HPDE6-E6E7 (cell line): ENCODE data around the gene ROS1.
"Not testable (repeated sequence)": the region's sequence is repeated elsewhere in the genome, so short reads cannot be mapped to it uniquely, and the experiment has no call there.

ENCODE experiments used
- DNase-seq: peaks from one replicate; pipeline ENCODE4 v3.0.0; 2011; ENCODE audit warnings: missing footprints; ENCODE audit errors: extremely low spot score

The ROS1 gene

GRCh38 chr6:117425431-117426153 is at the start of gene ROS1:
Gene ROS1 (minus strand): TSS chr6:117425942. CDS start chr6:117425656, 286 bp downstream.
- DNase-seq = no peak

GRCh38 chr6:117473401-117473800 is 47.7 kb upstream of the ROS1 start:
- no peak for DNase-seq

- no peak for DNase-seq
These were observed 46.9 kb upstream of the ROS1 start for GRCh38 chr6:117472667-117473066.

GRCh38 chr6:117469791-117470190 is 44.0 kb upstream of the ROS1 start:
- DNase-seq = no peak

GRCh38 chr6:117469356-117469755 is 43.6 kb upstream of the ROS1 start:
- no peak for DNase-seq

- DNase-seq = not testable (repeated sequence)
These were observed 42.8 kb upstream of the ROS1 start for GRCh38 chr6:117468527-117468926.

GRCh38 chr6:117467876-117468275 is 42.1 kb upstream of the ROS1 start:
- no peak for DNase-seq

GRCh38 chr6:117465691-117466090 is 39.9 kb upstream of the ROS1 start:
- DNase-seq = no peak

GRCh38 chr6:117464700-117465099 is 39.0 kb upstream of the ROS1 start:
- DNase-seq = no peak

- DNase-seq = peak; percentile 73
These were observed 38.3 kb upstream of the ROS1 start for GRCh38 chr6:117463762-117464665.

GRCh38 chr6:117459204-117459944 is 33.6 kb upstream of the ROS1 start:
- DNase-seq = no peak

- no peak for DNase-seq
These were observed 31.3 kb upstream of the ROS1 start for GRCh38 chr6:117456998-117457397.

- no peak for DNase-seq
These were observed 30.5 kb upstream of the ROS1 start for GRCh38 chr6:117456250-117456649.

- DNase-seq = no peak
These were observed 25.9 kb upstream of the ROS1 start for GRCh38 chr6:117451671-117452070.

GRCh38 chr6:117449549-117450439 is 24.1 kb upstream of the ROS1 start:
- no peak for DNase-seq

- peak; percentile 32 for DNase-seq
These were observed 23.2 kb upstream of the ROS1 start for GRCh38 chr6:117448732-117449485.

GRCh38 chr6:117448011-117448410 is 22.3 kb upstream of the ROS1 start:
- DNase-seq = no peak

- DNase-seq = no peak
These were observed 21.1 kb upstream of the ROS1 start for GRCh38 chr6:117446861-117447260.

GRCh38 chr6:117444600-117444999 is 18.9 kb upstream of the ROS1 start:
- DNase-seq = no peak

GRCh38 chr6:117442313-117442712 is 16.6 kb upstream of the ROS1 start:
- not testable (repeated sequence) for DNase-seq
